GM10266 (cell line): ENCODE measurements around the gene RASA3.

Experiments used
- DNase-seq: peaks from one replicate; pipeline ENCODE4 v3.0.0; 2012; ENCODE audit errors: extremely low spot score
- CTCF ChIP-seq: IDR thresholded peaks from 2 replicates; pipeline ENCODE4 v1.5.1; 2012; ENCODE audit warnings: mild to moderate bottlenecking, low read depth; ENCODE audit not compliant: control insufficient read depth, insufficient read depth; ENCODE audit errors: missing control alignments

The RASA3 gene

GRCh38 chr13:114061744-114062143, 70.7 kb downstream of the RASA3 start:
- no peak for TF ChIP-seq CTCF
- no peak for DNase-seq

GRCh38 chr13:114061047-114061446, 71.4 kb downstream of the RASA3 start:
- no peak for TF ChIP-seq CTCF
- DNase-seq: no peak

GRCh38 chr13:114059946-114060860, 72.2 kb downstream of the RASA3 start:
- no peak for TF ChIP-seq CTCF
- DNase-seq: no peak

- DNase-seq: no peak
- TF ChIP-seq CTCF: no peak
Measured at GRCh38 chr13:114059428-114059827, 73.0 kb downstream of the RASA3 start.

GRCh38 chr13:114058051-114058867, 74.2 kb downstream of the RASA3 start:
- TF ChIP-seq CTCF: no peak
- DNase-seq: no peak

- no peak for DNase-seq
- TF ChIP-seq CTCF: no peak
Measured at GRCh38 chr13:114057166-114058050, 75.0 kb downstream of the RASA3 start.
